A549 treated with AZD2906 at 1 μM for 4 hours (cell line): Measurements from ENCODE around the gene SOST. TPM values are rescaled to one million over a fixed set of nuclear protein-coding genes. Genes with fewer than 3 reads are reported as not detected.

Experiments
- total RNA-seq: library from RNA; stranded (reverse); fragments of 200-300 nt; extraction: Qiagen RNA extraction; gene quantifications from 5 replicates; pipeline ENCODE4 v1.2.3, GENCODE V29; 2022

The SOST gene
- 0.03 TPM in 1 of 5 replicates, not detected in the others for total RNA-seq

DNA sequence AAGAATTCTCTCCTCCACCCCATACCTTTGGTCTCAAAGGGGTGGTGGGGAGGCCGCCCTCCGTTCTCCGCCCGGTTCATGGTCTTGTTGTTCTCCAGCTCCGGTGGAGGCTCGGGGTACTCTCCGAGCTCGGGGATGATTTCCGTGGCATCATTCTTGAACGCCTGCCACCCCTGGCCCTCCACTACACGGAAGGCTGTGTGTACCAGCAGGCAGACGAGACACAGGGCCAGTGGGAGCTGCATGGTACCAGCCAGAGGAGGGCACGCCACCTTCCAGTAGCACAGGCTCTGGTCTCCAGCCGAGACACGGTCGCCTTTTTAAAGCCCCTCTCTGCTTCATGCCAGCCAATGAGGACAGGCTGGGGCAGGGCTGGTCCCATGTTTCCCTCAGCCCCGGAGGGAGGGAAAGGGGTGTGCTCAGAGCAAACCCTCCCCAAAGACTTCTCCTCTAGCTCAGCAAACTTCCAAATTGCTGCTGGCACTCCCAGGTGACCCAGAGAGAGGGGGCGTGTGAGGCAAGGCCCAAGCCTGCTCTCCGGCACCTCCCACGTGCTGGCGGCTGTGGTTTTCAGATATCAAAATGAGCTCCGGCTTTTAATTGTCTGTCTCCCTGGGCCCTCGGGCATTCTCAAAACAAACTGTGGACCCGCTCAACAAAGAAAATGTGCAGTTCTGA, at the start of gene SOST:
SOST (minus strand) TSS at position 295 of the 678 bp plus-strand sequence; CDS start at position 245, 50 bp downstream.

DNA sequence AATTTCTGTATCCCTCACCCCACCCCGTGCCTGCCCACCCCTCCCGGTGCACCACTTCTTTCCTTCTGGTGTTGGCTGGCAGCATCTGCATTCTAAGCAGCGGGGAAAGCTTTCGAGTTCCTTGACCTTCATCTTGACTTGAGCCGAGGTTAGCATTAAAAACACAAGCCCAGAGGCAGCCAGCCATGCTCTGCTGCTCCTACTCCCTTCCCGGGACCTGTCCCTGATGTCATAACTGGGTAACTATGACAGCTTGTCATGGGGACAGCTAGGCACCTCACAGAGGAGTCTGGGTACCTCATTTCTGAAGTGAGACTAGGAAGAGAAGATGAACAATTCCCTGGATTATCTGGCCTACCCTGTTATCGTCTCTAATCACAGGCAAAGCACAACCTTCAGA, 21.5 kb upstream of the SOST start, which contains the start of gene CFAP97D1:
CFAP97D1 (plus strand) TSS at position 301 of the 400 bp plus-strand sequence; CDS start at position 329, 28 bp downstream.

DNA sequence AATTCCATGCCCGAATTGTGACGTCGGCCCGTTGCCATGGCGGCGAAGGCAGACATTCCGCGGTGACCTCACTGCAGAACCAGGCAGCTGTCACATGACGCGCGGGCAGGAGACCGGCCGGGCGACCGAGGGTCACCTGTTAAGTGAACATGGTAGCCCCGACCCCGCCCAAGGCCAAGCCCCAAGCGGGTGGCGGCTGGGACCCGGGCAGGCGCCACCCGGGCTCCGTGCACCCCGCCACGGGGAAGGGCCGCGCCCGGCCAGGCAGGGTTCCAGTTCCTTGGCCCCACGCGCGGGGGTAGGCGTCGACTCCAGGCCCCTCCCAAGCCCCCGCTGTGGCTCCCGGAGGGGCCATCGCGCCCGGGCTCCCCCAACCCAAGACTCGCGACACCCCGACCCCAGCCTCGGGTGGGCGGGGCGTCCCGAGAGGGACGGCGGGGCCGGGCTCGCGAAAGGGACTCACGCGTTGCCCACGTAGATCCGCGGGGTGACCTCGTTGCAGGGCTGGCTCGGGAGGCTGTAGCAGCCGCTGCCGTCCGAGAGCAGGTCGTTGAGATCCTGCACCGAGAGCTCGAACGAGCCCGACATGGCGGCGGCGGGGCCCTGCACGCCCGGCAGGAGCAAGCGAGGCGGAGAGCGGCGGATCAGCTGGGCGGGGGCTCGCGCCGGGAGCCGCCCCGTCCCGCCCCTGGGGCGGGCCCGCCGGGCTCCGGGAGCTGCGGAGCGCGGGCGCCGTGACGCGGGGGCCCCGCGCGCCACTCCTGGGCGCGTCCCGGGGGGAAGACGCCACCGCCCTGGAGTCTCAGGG, 19.9 kb upstream of the SOST start, which contains the start of gene DUSP3:
DUSP3 (minus strand) TSS at position 641 of the 808 bp plus-strand sequence; CDS start at position 588, 53 bp downstream.

Other genes with a start within 250 kb of the SOST start
- gene ETV4, start 212.5 kb downstream of the SOST start, total RNA-seq, result 57.6 to 67.4 TPM (median 65.7 TPM) in 5 replicates
- not detected in 5 replicates for gene MEOX1, start 96.9 kb downstream of the SOST start, total RNA-seq
- gene DUSP3, start 20.2 kb upstream of the SOST start, total RNA-seq, result 55.7 to 61.7 TPM (median 57.9 TPM) in 5 replicates
- gene CFAP97D1, start 21.6 kb upstream of the SOST start, total RNA-seq, result 0.01 to 0.03 TPM (median 0.02 TPM) in 3 of 5 replicates, not detected in the others
- gene MPP3, start 74.4 kb upstream of the SOST start, total RNA-seq, result 13.9 to 16.7 TPM (median 15.3 TPM) in 5 replicates
- not detected in 5 replicates for gene CD300LG, start 88.4 kb upstream of the SOST start, total RNA-seq
- 1.1 to 1.8 TPM (median 1.4 TPM) in 5 replicates for gene MPP2, start 148.7 kb upstream of the SOST start, total RNA-seq
- gene PPY, start 183.7 kb upstream of the SOST start, total RNA-seq, result 0.34 to 0.43 TPM in 2 of 5 replicates, not detected in the others
- gene PYY, start 195.1 kb upstream of the SOST start, total RNA-seq, result 0.08 TPM in 1 of 5 replicates, not detected in the others
- 1.1 to 1.4 TPM (median 1.2 TPM) in 5 replicates for gene NAGS, start 245.8 kb upstream of the SOST start, total RNA-seq